IMR-90 (cell line): Measurements from ENCODE around the gene TMUB1. TPM values are rescaled to one million over a fixed set of nuclear protein-coding genes. Genes with fewer than 3 reads are reported as not detected.

Experiments
- ATAC-seq: fragments of 200-7000 bp; cut with Tn5 transposase; 2 replicates; pipeline ENCODE4 v1.9.1; 2020; ENCODE audit warnings: low read depth, mild to moderate bottlenecking, moderate library complexity
- BruUV-seq: library from RNA; stranded (reverse); fragments of 400-500 nt; replicated peaks from 2 replicates; lab custom pipeline; 2021; lab: Mats Ljungman, UMichigan
- CTCF ChIA-PET: fragments of 300-600 bp; formaldehyde crosslinking; extraction: SDS; loops from one replicate; lab custom pipeline; 2021; ENCODE audit warnings: antibody characterized with exemption; lab: Yijun Ruan, JAX
- POLR2A ChIA-PET: fragments of 300-600 bp; sonication (Branson Sonifier 250); formaldehyde crosslinking; loops from one replicate; lab custom pipeline; 2022; ENCODE audit warnings: antibody characterized with exemption; ENCODE audit not compliant: unreplicated experiment; lab: Charles Lee
- DNase-seq: peaks from one replicate; pipeline ENCODE4 v3.0.0; 2013
- H2AFZ ChIP-seq: replicated peaks from 2 replicates; pipeline ENCODE3; 2013; ENCODE audit warnings: low read length, mild to moderate bottlenecking; ENCODE audit not compliant: poor library complexity
- H2AK5ac ChIP-seq: 2 replicates; pipeline ENCODE4 v1.6.1; 2013; ENCODE audit warnings: low read depth, low read length, inconsistent platforms
- H2AK9ac ChIP-seq: replicated peaks from 2 replicates; pipeline ENCODE3; 2013; ENCODE audit warnings: mild to moderate bottlenecking, low read depth, low read length, moderate library complexity; ENCODE audit not compliant: poor library complexity
- H2BK120ac ChIP-seq: 2 replicates; pipeline ENCODE4 v1.6.1; 2013; ENCODE audit warnings: low read depth, low read length, inconsistent platforms
- H2BK15ac ChIP-seq: 3 replicates; pipeline ENCODE4 v1.6.1; 2013; ENCODE audit warnings: low read depth, low read length, inconsistent platforms
- H2BK20ac ChIP-seq: 2 replicates; pipeline ENCODE4 v1.6.1; 2013; ENCODE audit warnings: low read depth, mild to moderate bottlenecking, inconsistent platforms, low read length, moderate library complexity
- H2BK5ac ChIP-seq: 2 replicates; pipeline ENCODE4 v1.6.1; 2013; ENCODE audit warnings: mild to moderate bottlenecking, low read depth, low read length, inconsistent platforms; ENCODE audit not compliant: poor library complexity, severe bottlenecking
- H3K14ac ChIP-seq: replicated peaks from 2 replicates; pipeline ENCODE4 v1.6.1; 2013; ENCODE audit warnings: low read depth, low read length, inconsistent platforms
- H3K18ac ChIP-seq: 2 replicates; pipeline ENCODE4 v1.6.1; 2013; ENCODE audit warnings: low read depth, low read length, control low read depth
- H3K23ac ChIP-seq: 2 replicates; pipeline ENCODE4 v1.6.1; 2013; ENCODE audit warnings: low read depth, low read length, inconsistent platforms
- H3K27ac ChIP-seq: 2 replicates; pipeline ENCODE4 v1.5.1; 2013; ENCODE audit warnings: mild to moderate bottlenecking, control low read depth, low read length; ENCODE audit not compliant: insufficient read depth
- H3K27me3 ChIP-seq: 2 replicates; pipeline ENCODE4 v1.6.1; 2013; ENCODE audit warnings: low read length; ENCODE audit not compliant: control insufficient read depth, insufficient read depth
- H3K36me3 ChIP-seq: 2 replicates; pipeline ENCODE4 v1.6.1; 2013; ENCODE audit warnings: low read length, mixed read lengths; ENCODE audit not compliant: control insufficient read depth, insufficient read depth
- H3K4ac ChIP-seq: 2 replicates; pipeline ENCODE4 v1.6.1; 2013; ENCODE audit warnings: low read depth, low read length, inconsistent platforms
- H3K4me1 ChIP-seq: 2 replicates; pipeline ENCODE4 v1.6.1; 2013; ENCODE audit warnings: low read length, mixed read lengths; ENCODE audit not compliant: control insufficient read depth, insufficient read depth
- H3K4me2 ChIP-seq: 2 replicates; pipeline ENCODE4 v1.6.1; 2013; ENCODE audit warnings: low read depth, mild to moderate bottlenecking, control low read depth, low read length, moderate library complexity
- H3K4me3 ChIP-seq: 2 replicates; pipeline ENCODE4 v1.5.1; 2013; ENCODE audit warnings: low read depth, mild to moderate bottlenecking, control low read depth, low read length, moderate library complexity; ENCODE audit not compliant: insufficient read depth
- H3K56ac ChIP-seq: 2 replicates; pipeline ENCODE4 v1.6.1; 2013; ENCODE audit warnings: low read length, inconsistent platforms; ENCODE audit not compliant: insufficient read depth; ENCODE audit errors: extremely low read depth
- H3K79me1 ChIP-seq, 2 experiments: 2 replicates each; pipeline ENCODE4 v1.6.1; 2013; ENCODE audit warnings: low read length in 2 of 2, inconsistent platforms in 1 of 2, low read depth in 1 of 2
- H3K9ac ChIP-seq: 2 replicates; pipeline ENCODE4 v1.6.1; 2013; ENCODE audit warnings: low read depth, low read length, control low read depth
- H3K9me1 ChIP-seq: 2 replicates; pipeline ENCODE4 v1.6.1; 2013; ENCODE audit warnings: low read length, inconsistent platforms; ENCODE audit not compliant: insufficient read depth
- H3K9me3 ChIP-seq: 2 replicates; pipeline ENCODE4 v1.6.1; 2013; ENCODE audit warnings: low read length; ENCODE audit not compliant: control insufficient read depth, insufficient read depth
- H4K20me1 ChIP-seq: 2 replicates; pipeline ENCODE4 v1.6.1; 2013; ENCODE audit warnings: low read length, inconsistent platforms; ENCODE audit not compliant: insufficient read depth
- H4K5ac ChIP-seq: 2 replicates; pipeline ENCODE4 v1.6.1; 2013; ENCODE audit warnings: mild to moderate bottlenecking, low read depth, low read length, control low read depth
- H4K8ac ChIP-seq, 2 experiments: 2 replicates each; pipeline ENCODE4 v1.6.1; 2013; ENCODE audit warnings: low read depth in 2 of 2, low read length in 2 of 2, control low read depth in 1 of 2, inconsistent platforms in 1 of 2
- H4K91ac ChIP-seq: 2 replicates; pipeline ENCODE4 v1.6.1; 2013; ENCODE audit warnings: low read depth, low read length, inconsistent platforms; ENCODE audit not compliant: insufficient read depth
- USF2 ChIP-seq: fragments of 150-350 bp; IDR thresholded peaks from 2 replicates; pipeline ENCODE4 v1.6.1; 2017; ENCODE audit warnings: mild to moderate bottlenecking, antibody characterized with exemption, low read length, low read depth
- WGBS, 2 experiments: methylation state at CpG; one replicate each; pipeline versions ENCODE4 v1.1.5 to v1.1.7; 2013; ENCODE audit warnings: missing lambda C conversion rate in 2 of 2; ENCODE audit not compliant: insufficient read length in 1 of 2; ENCODE audit errors: extremely low coverage in 2 of 2; 5-methylcytosine and 5-hydroxymethylcytosine counted together
- dilution Hi-C: fragments of 300-500 bp; cut with HindIII; formaldehyde crosslinking; loops from one replicate; pipeline ENCODE4 v1.14.3; 2018; ENCODE audit warnings: low sequenced_read_pairs; ENCODE audit not compliant: unreplicated experiment
- in situ Hi-C: fragments of 300-500 bp; cut with MboI; formaldehyde crosslinking; loops from 3 replicates; pipeline ENCODE4 v1.14.3; 2019; ENCODE audit warnings: low sequenced_read_pairs, inconsistent platforms, mixed read lengths
- intact Hi-C: fragments of 100-400 bp; cut with micrococcal nuclease; formaldehyde crosslinking; loops from 2 replicates; pipeline ENCODE4 v1.10.0; 2022
- polyA plus RNA-seq, 3 experiments: library from polyadenylated mRNA; depleted of rRNA; stranded (reverse); fragments of >200 nt; gene quantifications; 2 replicates each; pipeline ENCODE4 v1.2.3, GENCODE V29; 2012; ENCODE audit warnings: low replicate concordance in 1 of 3
- total RNA-seq: library from RNA; depleted of rRNA; stranded (reverse); fragments of >200 nt; gene quantifications from 2 replicates; pipeline ENCODE4 v1.2.3, GENCODE V29; 2012

The TMUB1 gene
- total and polyA plus RNA-seq, 2 of the 4 experiments (the other 2 are of a cell fraction), result 6.8 to 29.8 TPM

GRCh38 chr7:151034312-151035025 is 48.8 kb downstream of the TMUB1 start:
- no peak overlapping the region for H2BK20ac ChIP-seq
- H3K4me1 ChIP-seq, result peaks cover 13% of the 10 kb centered on the region
- H2BK120ac ChIP-seq, result no peak overlapping the region
- 100% methylated on average over 5 of the region's 21 CpGs; no CpG with 5 or more reads in 1 of the 2 experiments for whole genome bisulfite sequencing, 2 experiments
- ATAC-seq, result no peak
- no peak overlapping the region for H3K56ac ChIP-seq
- H3K4ac ChIP-seq, result no peak overlapping the region
- no peak overlapping the region for H3K4me3 ChIP-seq
- H3K27me3 ChIP-seq, result no peaks in the 10 kb centered on the region
- no peak overlapping the region for H2BK15ac ChIP-seq
- peaks cover 4% of the 10 kb centered on the region for H4K20me1 ChIP-seq
- in situ Hi-C loops (no loop called here), intact Hi-C loops (no loop called here), dilution Hi-C loops (no loop called here)
- H3K79me1 ChIP-seq, result peaks cover 4 to 22% of the 10 kb centered on the region in 2 experiments; a peak in 3 of 4 replicates
- H3K14ac ChIP-seq, result no peak overlapping the region
- H2AK5ac ChIP-seq, result no peak overlapping the region
- H2BK5ac ChIP-seq, result no peak overlapping the region
- H4K5ac ChIP-seq, result no peak overlapping the region
- H3K27ac ChIP-seq, result no peak overlapping the region
- no peak overlapping the region for H4K91ac ChIP-seq
- CTCF ChIA-PET, result interaction anchor here (0.5 kb wide), 1 partner anchor 22 kb away, joined by 3 read pairs; no protein-coding TSS in a partner anchor
- H3K9me1 ChIP-seq, result peaks cover 11% of the 10 kb centered on the region
- H3K23ac ChIP-seq, result no peak overlapping the region
- no peak overlapping the region for H4K8ac ChIP-seq
- no peak for TF ChIP-seq USF2
- H3K9ac ChIP-seq, result no peak overlapping the region
- H3K9me3 ChIP-seq, result no peaks in the 10 kb centered on the region
- DNase-seq, result no peak
- peaks cover 30% of the 10 kb centered on the region for H3K36me3 ChIP-seq
- no peak overlapping the region for H3K4me2 ChIP-seq
- POLR2A ChIA-PET, result no interaction called here
- H2AFZ ChIP-seq, result no peak overlapping the region
- H2AK9ac ChIP-seq, result no peak overlapping the region
- no TSS peak for BruUV-seq
- no peak overlapping the region for H3K18ac ChIP-seq
